ENCODE results near the gene TNS3. TPM values are rescaled to one million over a fixed set of nuclear protein-coding genes. Genes with fewer than 3 reads are reported as not detected.

TNS3 gene
- total and polyA plus RNA-seq, 3 experiments from 2014 or later: 1.4 to 1.5 TPM; not detected in 1

- H3K4me3 Mint-ChIP-seq: no peak overlapping the region
- ChIA-PET CTCF (no interaction called here), POLR2A (no interaction called here)
- no peaks in the 10 kb centered on the region for H3K4me1 Mint-ChIP-seq
- no peaks in the 10 kb centered on the region for H3K36me3 Mint-ChIP-seq
- Histone ChIP-seq H3K36me3 (ENCODE audit: insufficient read depth, low read length) (no peaks in the 10 kb centered on the region), H3K4me3 (ENCODE audit: low read length) (no peak overlapping the region), H3K27me3 (ENCODE audit: insufficient read depth, low read length, poor library complexity, severe bottlenecking) (no peaks in the 10 kb centered on the region), H3K4me1 (ENCODE audit: insufficient read depth, low read length) (no peaks in the 10 kb centered on the region), H3K9me3 (ENCODE audit: low read length) (no peaks in the 10 kb centered on the region), H3K27ac (ENCODE audit: low read depth, low read length) (no peak overlapping the region)
- no peak for DNase-seq
- H3K9me3 Mint-ChIP-seq: peaks cover 0 to 12% (median 2%) of the 10 kb centered on the region in 5 donors
- no peak overlapping the region for H3K27ac Mint-ChIP-seq
- peaks cover 0 to under 1% of the 10 kb centered on the region in 2 donors for H3K27me3 Mint-ChIP-seq
Measured at GRCh38 chr7:47378728-47379395, 203.0 kb downstream of the TNS3 start.

- no peaks in the 10 kb centered on the region for H3K4me1 Mint-ChIP-seq
- ChIA-PET POLR2A (no interaction called here), CTCF (no interaction called here)
- H3K27me3 Mint-ChIP-seq: peaks cover 0 to 3% of the 10 kb centered on the region in 2 donors
- H3K4me3 Mint-ChIP-seq: no peak overlapping the region
- H3K36me3 Mint-ChIP-seq: no peaks in the 10 kb centered on the region
- no peaks in the 10 kb centered on the region for H3K4me1 ChIP-seq (ENCODE audit: insufficient read depth, low read length)
- H3K27me3 ChIP-seq (ENCODE audit: insufficient read depth, low read length, poor library complexity, severe bottlenecking): no peaks in the 10 kb centered on the region
- no peaks in the 10 kb centered on the region for H3K36me3 ChIP-seq (ENCODE audit: insufficient read depth, low read length)
- DNase-seq: no peak
- H3K9me3 ChIP-seq (ENCODE audit: low read length): no peaks in the 10 kb centered on the region
- H3K27ac ChIP-seq (ENCODE audit: low read depth, low read length): no peak overlapping the region
- no peak overlapping the region for H3K4me3 ChIP-seq (ENCODE audit: low read length)
- peaks cover 0 to 9% (median 2%) of the 10 kb centered on the region in 5 donors for H3K9me3 Mint-ChIP-seq
- H3K27ac Mint-ChIP-seq: no peak overlapping the region
Measured at GRCh38 chr7:47377741-47378140, 204.2 kb downstream of the TNS3 start.

GRCh38 chr7:47376991-47377616 is 204.8 kb downstream of the TNS3 start:
- H3K9me3 ChIP-seq (ENCODE audit: low read length): no peaks in the 10 kb centered on the region

GRCh38 chr7:47375121-47375938 is 206.6 kb downstream of the TNS3 start:
- H3K27ac ChIP-seq (ENCODE audit: low read depth, low read length): no peak overlapping the region
- no peaks in the 10 kb centered on the region for H3K4me1 ChIP-seq (ENCODE audit: insufficient read depth, low read length)
- H3K9me3 ChIP-seq (ENCODE audit: low read length): no peaks in the 10 kb centered on the region
- H3K9me3 Mint-ChIP-seq: peaks cover 0 to 9% (median 0%) of the 10 kb centered on the region in 5 donors
- ChIA-PET POLR2A (no interaction called here), CTCF (no interaction called here)
- no peak overlapping the region for H3K4me3 ChIP-seq (ENCODE audit: low read length)
- H3K27me3 Mint-ChIP-seq: peaks cover 0 to 3% of the 10 kb centered on the region in 2 donors
- no peak for DNase-seq
- no peaks in the 10 kb centered on the region for H3K4me1 Mint-ChIP-seq
- H3K27ac Mint-ChIP-seq: no peak overlapping the region
- no peak overlapping the region for H3K4me3 Mint-ChIP-seq
- no peaks in the 10 kb centered on the region for H3K36me3 ChIP-seq (ENCODE audit: insufficient read depth, low read length)
- no peaks in the 10 kb centered on the region for H3K36me3 Mint-ChIP-seq
- no peaks in the 10 kb centered on the region for H3K27me3 ChIP-seq (ENCODE audit: insufficient read depth, low read length, poor library complexity, severe bottlenecking)

More at GRCh38 chr7:47376991-47377616, 204.8 kb downstream of the TNS3 start:
- Mint-ChIP-seq H3K4me3 (no peak overlapping the region), H3K27me3 (peaks cover 0 to 3% of the 10 kb centered on the region in 2 donors), H3K27ac (no peak overlapping the region), H3K9me3 (peaks cover 0 to 9% (median 2%) of the 10 kb centered on the region in 5 donors), H3K36me3 (no peaks in the 10 kb centered on the region), H3K4me1 (no peaks in the 10 kb centered on the region)
- Histone ChIP-seq H3K4me3 (ENCODE audit: low read length) (no peak overlapping the region), H3K36me3 (ENCODE audit: insufficient read depth, low read length) (no peaks in the 10 kb centered on the region), H3K4me1 (ENCODE audit: insufficient read depth, low read length) (no peaks in the 10 kb centered on the region), H3K27ac (ENCODE audit: low read depth, low read length) (no peak overlapping the region), H3K27me3 (ENCODE audit: insufficient read depth, low read length, poor library complexity, severe bottlenecking) (no peaks in the 10 kb centered on the region)
- DNase-seq: no peak
- ChIA-PET POLR2A (no interaction called here), CTCF (no interaction called here)

- CTCF ChIA-PET: no interaction called here
- Mint-ChIP-seq H3K36me3 (no peaks in the 10 kb centered on the region), H3K4me1 (no peaks in the 10 kb centered on the region), H3K4me3 (no peak overlapping the region), H3K27me3 (peaks cover 0 to 3% of the 10 kb centered on the region in 2 donors), H3K27ac (no peak overlapping the region), H3K9me3 (peaks cover 0 to 9% (median 0%) of the 10 kb centered on the region in 5 donors)
- Histone ChIP-seq H3K27me3 (ENCODE audit: insufficient read depth, low read length, poor library complexity, severe bottlenecking) (no peaks in the 10 kb centered on the region), H3K36me3 (ENCODE audit: insufficient read depth, low read length) (no peaks in the 10 kb centered on the region), H3K4me1 (ENCODE audit: insufficient read depth, low read length) (no peaks in the 10 kb centered on the region), H3K9me3 (ENCODE audit: low read length) (no peaks in the 10 kb centered on the region), H3K27ac (ENCODE audit: low read depth, low read length) (no peak overlapping the region), H3K4me3 (ENCODE audit: low read length) (no peak overlapping the region)
- no peak for DNase-seq
- POLR2A ChIA-PET: no interaction called here
Measured at GRCh38 chr7:47374538-47374937, 207.4 kb downstream of the TNS3 start.

GRCh38 chr7:47373871-47374451 is 207.9 kb downstream of the TNS3 start:
- H3K9me3 Mint-ChIP-seq: peaks cover 0 to 8% (median 3%) of the 10 kb centered on the region in 5 donors
- DNase-seq: no peak
- no peaks in the 10 kb centered on the region for H3K36me3 ChIP-seq (ENCODE audit: insufficient read depth, low read length)
- H3K9me3 ChIP-seq (ENCODE audit: low read length): no peaks in the 10 kb centered on the region
- H3K4me1 Mint-ChIP-seq: no peaks in the 10 kb centered on the region
- no peaks in the 10 kb centered on the region for H3K36me3 Mint-ChIP-seq
- ChIA-PET CTCF (no interaction called here), POLR2A (no interaction called here)
- H3K27me3 Mint-ChIP-seq: peaks cover 0 to 3% of the 10 kb centered on the region in 2 donors
- H3K27me3 ChIP-seq (ENCODE audit: insufficient read depth, low read length, poor library complexity, severe bottlenecking): no peaks in the 10 kb centered on the region
- no peaks in the 10 kb centered on the region for H3K4me1 ChIP-seq (ENCODE audit: insufficient read depth, low read length)
- no peak overlapping the region for H3K4me3 Mint-ChIP-seq
- no peak overlapping the region for H3K27ac Mint-ChIP-seq
- H3K4me3 ChIP-seq (ENCODE audit: low read length): no peak overlapping the region
- H3K27ac ChIP-seq (ENCODE audit: low read depth, low read length): no peak overlapping the region

GRCh38 chr7:47371733-47372368 is 210.1 kb downstream of the TNS3 start:
- no peaks in the 10 kb centered on the region for H3K4me1 ChIP-seq (ENCODE audit: insufficient read depth, low read length)
- ChIA-PET CTCF (no interaction called here), POLR2A (no interaction called here)
- H3K27me3 Mint-ChIP-seq: peaks cover 0 to 3% of the 10 kb centered on the region in 2 donors
- no peak overlapping the region for H3K27ac ChIP-seq (ENCODE audit: low read depth, low read length)
- H3K4me1 Mint-ChIP-seq: no peaks in the 10 kb centered on the region
- no peaks in the 10 kb centered on the region for H3K36me3 ChIP-seq (ENCODE audit: insufficient read depth, low read length)
- H3K9me3 Mint-ChIP-seq: peaks cover 0 to 9% (median 3%) of the 10 kb centered on the region in 5 donors
- H3K36me3 Mint-ChIP-seq: no peaks in the 10 kb centered on the region
- no peaks in the 10 kb centered on the region for H3K27me3 ChIP-seq (ENCODE audit: insufficient read depth, low read length, poor library complexity, severe bottlenecking)
- H3K4me3 ChIP-seq (ENCODE audit: low read length): no peak overlapping the region
- no peak overlapping the region for H3K4me3 Mint-ChIP-seq
- no peak for DNase-seq
- no peaks in the 10 kb centered on the region for H3K9me3 ChIP-seq (ENCODE audit: low read length)
- H3K27ac Mint-ChIP-seq: no peak overlapping the region

Data from CD8-positive, alpha-beta memory T cell (primary cell).